Uterus (tissue), 4 donors: ENCODE data around the gene LRRC53. TPM values are rescaled to one million over a fixed set of nuclear protein-coding genes. Genes with fewer than 3 reads are reported as not detected.

ENCODE experiments used
- DNase-seq, 2 donors: peaks; one replicate each; pipeline ENCODE4 v3.0.0-alpha.2; 2019 to 2020
- H3K27ac ChIP-seq, 2 donors: fragments of 200-600 bp; sonication (generic); 1 replicate in 1 of 2; 2 replicates in 1 of 2; pipeline ENCODE4 v1.5.1; 2016 to 2018
- H3K27me3 ChIP-seq, 2 donors: fragments of 200-600 bp; sonication (generic); one replicate each; pipeline ENCODE4 v1.5.1; 2018 to 2019; ENCODE audit warnings: control low read depth in 1 of 2
- H3K36me3 ChIP-seq, 2 donors: fragments of 200-600 bp; sonication (generic); one replicate each; pipeline ENCODE4 v1.5.1; 2019; ENCODE audit warnings: control low read depth in 1 of 2
- H3K4me1 ChIP-seq, 2 donors: fragments of 200-600 bp; sonication (generic); one replicate each; pipeline ENCODE4 v1.5.1; 2018 to 2019; ENCODE audit warnings: control low read depth in 1 of 2
- H3K4me3 ChIP-seq, 2 donors: fragments of 200-600 bp; sonication (generic); 1 replicate in 1 of 2; 2 replicates in 1 of 2; pipeline ENCODE4 v1.5.1; 2018 to 2019; ENCODE audit warnings: mild to moderate bottlenecking in 1 of 2
- H3K9me3 ChIP-seq, 2 donors: fragments of 200-600 bp; sonication (generic); one replicate each; pipeline ENCODE4 v1.5.1; 2019; ENCODE audit warnings: control low read depth in 1 of 2
- POLR2A ChIP-seq, 2 donors: fragments of 450-650 bp; IDR thresholded peaks; one replicate each; pipeline ENCODE4 v1.6.1; 2016; ENCODE audit warnings: antibody characterized with exemption in 2 of 2, mild to moderate bottlenecking in 1 of 2, moderate library complexity in 1 of 2
- intact Hi-C: fragments of 100-400 bp; cut with DNase I; formaldehyde crosslinking; loops from one replicate; pipeline ENCODE4 v1.15.1; 2023; ENCODE audit warnings: low total_unique reads
- total RNA-seq, 4 donors: library from RNA; depleted of rRNA in 3 of 4; stranded (reverse); fragments of >200 nt in 3 of 4; gene quantifications; one replicate each; pipeline versions ENCODE4 v1.1.0 to v1.2.4, GENCODE V29; 2014 to 2023
- TF ChIP-seq, protein P1 (sequence below), 4 experiments: fragments of 200-600 bp in 2 of 4; fragments of 450-650 bp in 2 of 4; sonication (generic) in 2 of 4; IDR thresholded peaks; one replicate each; pipeline ENCODE4 v1.5.1; 2016 to 2019; ENCODE audit warnings: antibody characterized with exemption in 4 of 4, mild to moderate bottlenecking in 2 of 4, moderate library complexity in 1 of 4
- donor health status: DM: yes; HTN: yes; CAD: no.

Gene LRRC53
- total RNA-seq, 4 donors from 2014 or later, result 0.21 TPM; not detected in 3

DNA sequence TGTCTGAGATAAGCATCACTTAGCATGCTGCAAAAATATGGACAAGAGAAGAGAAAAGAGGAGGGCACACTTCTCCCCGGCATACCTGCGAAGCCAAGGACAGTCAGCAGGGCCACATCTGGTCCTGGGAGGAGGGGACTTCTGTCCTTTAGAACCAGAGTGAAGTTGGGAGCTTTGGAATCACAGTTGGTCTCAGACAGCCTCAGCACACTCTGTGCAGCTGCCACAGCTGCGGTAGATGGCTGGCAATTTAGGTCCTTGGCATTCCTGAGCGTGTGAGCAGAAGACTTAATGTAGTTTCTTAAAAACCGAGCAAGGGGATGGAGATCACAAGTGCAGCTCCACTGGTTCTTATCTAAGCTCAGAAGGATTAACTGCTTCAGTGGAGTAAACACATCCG lies 32.3 kb downstream of the LRRC53 start:
- H3K27ac ChIP-seq, result no peak overlapping the region
- intact Hi-C loops, result no loop called here
- H3K4me3 ChIP-seq, result no peak overlapping the region
- no peak for DNase-seq
- H3K4me1 ChIP-seq, result peaks cover 0 to 4% of the 10 kb centered on the region in 2 donors
- H3K27me3 ChIP-seq, result no peaks in the 10 kb centered on the region
- H3K9me3 ChIP-seq, result no peaks in the 10 kb centered on the region
- TF ChIP-seq, protein P1, sequence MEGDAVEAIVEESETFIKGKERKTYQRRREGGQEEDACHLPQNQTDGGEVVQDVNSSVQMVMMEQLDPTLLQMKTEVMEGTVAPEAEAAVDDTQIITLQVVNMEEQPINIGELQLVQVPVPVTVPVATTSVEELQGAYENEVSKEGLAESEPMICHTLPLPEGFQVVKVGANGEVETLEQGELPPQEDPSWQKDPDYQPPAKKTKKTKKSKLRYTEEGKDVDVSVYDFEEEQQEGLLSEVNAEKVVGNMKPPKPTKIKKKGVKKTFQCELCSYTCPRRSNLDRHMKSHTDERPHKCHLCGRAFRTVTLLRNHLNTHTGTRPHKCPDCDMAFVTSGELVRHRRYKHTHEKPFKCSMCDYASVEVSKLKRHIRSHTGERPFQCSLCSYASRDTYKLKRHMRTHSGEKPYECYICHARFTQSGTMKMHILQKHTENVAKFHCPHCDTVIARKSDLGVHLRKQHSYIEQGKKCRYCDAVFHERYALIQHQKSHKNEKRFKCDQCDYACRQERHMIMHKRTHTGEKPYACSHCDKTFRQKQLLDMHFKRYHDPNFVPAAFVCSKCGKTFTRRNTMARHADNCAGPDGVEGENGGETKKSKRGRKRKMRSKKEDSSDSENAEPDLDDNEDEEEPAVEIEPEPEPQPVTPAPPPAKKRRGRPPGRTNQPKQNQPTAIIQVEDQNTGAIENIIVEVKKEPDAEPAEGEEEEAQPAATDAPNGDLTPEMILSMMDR (IDR thresholded peaks at IDR 0.05), result no peak
- no peak for TF ChIP-seq POLR2A (IDR thresholded peaks at IDR 0.05)
- H3K36me3 ChIP-seq, result no peaks in the 10 kb centered on the region

DNA sequence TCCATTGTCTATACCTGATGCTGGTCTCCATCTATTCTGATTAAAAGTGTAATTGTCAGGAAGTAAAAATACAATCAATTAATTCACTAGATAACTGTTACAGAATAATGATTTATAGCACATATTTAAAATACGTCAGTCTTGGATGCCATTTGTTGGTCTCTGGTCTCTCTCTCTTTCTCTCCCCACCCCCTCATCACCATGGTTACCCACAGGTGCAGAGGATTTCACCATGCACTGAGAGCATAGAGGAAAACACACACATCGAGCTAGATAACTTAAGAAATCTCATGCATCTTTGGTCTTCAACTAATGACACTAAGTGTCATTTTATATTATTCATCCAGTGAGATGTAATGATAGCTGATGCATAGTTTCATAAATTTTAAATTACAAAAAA lies 33.4 kb downstream of the LRRC53 start:
- no peak overlapping the region for H3K27ac ChIP-seq
- no peak for DNase-seq
- H3K36me3 ChIP-seq, result no peaks in the 10 kb centered on the region
- H3K4me1 ChIP-seq, result peaks cover 0 to 4% of the 10 kb centered on the region in 2 donors
- H3K27me3 ChIP-seq, result no peaks in the 10 kb centered on the region
- H3K4me3 ChIP-seq, result no peak overlapping the region
- H3K9me3 ChIP-seq, result no peaks in the 10 kb centered on the region
- TF ChIP-seq, protein P1 (IDR thresholded peaks at IDR 0.05), result no peak
- TF ChIP-seq POLR2A (IDR thresholded peaks at IDR 0.05), result no peak
- intact Hi-C loops, result no loop called here

DNA sequence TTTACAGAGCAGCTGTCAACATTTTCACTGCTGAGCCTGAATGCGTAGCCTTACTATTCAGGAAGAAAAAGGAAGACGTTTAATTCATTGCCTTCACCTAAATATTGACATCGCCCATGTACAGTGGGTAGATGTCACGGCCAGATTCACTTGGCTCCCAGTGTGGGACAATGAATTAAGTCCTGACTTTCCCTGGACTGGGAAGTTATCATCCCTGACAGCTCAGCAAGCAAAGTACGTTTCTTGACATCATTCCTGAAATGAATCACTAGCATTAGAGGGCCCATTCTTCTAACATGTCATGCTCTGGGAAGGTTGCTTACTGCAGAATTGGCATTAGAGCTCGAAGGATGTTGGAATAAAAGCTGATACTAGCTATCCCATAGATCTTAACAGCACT lies 37.8 kb downstream of the LRRC53 start:
- Histone ChIP-seq H3K27ac (peak overlapping the region; percentile 19 to 29), H3K4me3 (no peak overlapping the region), H3K36me3 (no peaks in the 10 kb centered on the region), H3K27me3 (no peaks in the 10 kb centered on the region), H3K4me1 (peaks cover 3 to 4% of the 10 kb centered on the region in 2 donors), H3K9me3 (no peaks in the 10 kb centered on the region)
- intact Hi-C loops, result no loop called here
- no peak for TF ChIP-seq POLR2A (IDR thresholded peaks at IDR 0.05)
- TF ChIP-seq, protein P1 (IDR thresholded peaks at IDR 0.05), result no peak
- no peak for DNase-seq

DNA sequence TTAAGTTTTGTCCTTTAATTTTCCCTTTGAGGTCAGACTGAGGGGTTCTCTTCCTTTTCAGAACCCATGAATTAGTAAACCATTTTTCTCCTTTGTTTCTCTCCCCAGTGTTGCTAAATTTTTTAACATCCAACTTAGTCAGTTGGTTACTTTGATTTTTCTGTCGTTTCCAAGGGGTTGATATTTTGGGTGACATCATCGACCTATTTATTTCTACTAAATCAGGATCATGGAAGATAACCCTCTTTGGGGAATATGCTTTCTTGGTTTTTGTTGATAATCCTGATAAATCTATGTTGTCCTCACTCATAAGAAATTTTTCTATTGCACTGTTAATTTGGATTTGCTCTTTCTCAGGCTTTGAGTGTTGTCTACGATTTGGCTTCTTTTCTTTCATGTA lies 40.9 kb downstream of the LRRC53 start:
- no peaks in the 10 kb centered on the region for H3K27me3 ChIP-seq
- peaks cover 3 to 4% of the 10 kb centered on the region in 2 donors for H3K4me1 ChIP-seq
- no peaks in the 10 kb centered on the region for H3K9me3 ChIP-seq
- intact Hi-C loops, result no loop called here
- no peak for TF ChIP-seq POLR2A (IDR thresholded peaks at IDR 0.05)
- TF ChIP-seq, protein P1 (IDR thresholded peaks at IDR 0.05), result no peak
- no peak overlapping the region for H3K4me3 ChIP-seq
- no peaks in the 10 kb centered on the region for H3K36me3 ChIP-seq
- DNase-seq, result no peak
- peak overlapping the region; percentile 30 to 43 for H3K27ac ChIP-seq

DNA sequence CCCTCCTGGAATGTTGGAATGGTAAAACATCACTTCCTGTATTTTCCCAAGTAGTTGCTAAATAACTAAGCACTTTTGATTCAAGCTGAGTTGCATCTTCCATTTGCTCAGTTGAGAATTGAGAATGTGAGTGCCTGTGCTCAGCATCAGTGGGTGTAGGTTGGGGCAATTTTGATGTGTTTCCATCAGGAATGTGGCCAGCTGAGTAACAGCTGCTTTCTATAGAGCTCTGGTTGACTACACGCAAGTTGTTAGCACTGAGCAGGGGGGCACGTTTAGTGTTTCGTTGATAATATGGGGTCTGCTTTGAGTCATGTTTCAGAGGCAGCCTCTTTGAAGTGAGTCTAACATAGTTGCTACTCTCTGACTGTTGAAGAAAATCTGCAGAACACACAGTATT lies 41.5 kb downstream of the LRRC53 start:
- Histone ChIP-seq H3K27ac (peak overlapping the region; percentile 15 to 43), H3K4me1 (peaks cover 3 to 4% of the 10 kb centered on the region in 2 donors), H3K9me3 (no peaks in the 10 kb centered on the region), H3K36me3 (no peaks in the 10 kb centered on the region), H3K4me3 (no peak overlapping the region), H3K27me3 (no peaks in the 10 kb centered on the region)
- intact Hi-C loops, result no loop called here
- TF ChIP-seq POLR2A (IDR thresholded peaks at IDR 0.05), result no peak
- TF ChIP-seq, protein P1 (IDR thresholded peaks at IDR 0.05), result no peak
- DNase-seq, result no peak
